C4-2B (cell line): Measurements from ENCODE around the gene CMTM2.

ENCODE experiments used
- ZFX ChIP-seq: fragments of 450-650 bp; IDR thresholded peaks from 2 replicates; pipeline ENCODE4 v1.6.1; 2017
- TF ChIP-seq, protein P1 (sequence below): fragments of 450-650 bp; conservative IDR thresholded peaks from 2 replicates; pipeline ENCODE4 v1.5.1; 2017; ENCODE audit warnings: mild to moderate bottlenecking

- TF ChIP-seq, protein P1, sequence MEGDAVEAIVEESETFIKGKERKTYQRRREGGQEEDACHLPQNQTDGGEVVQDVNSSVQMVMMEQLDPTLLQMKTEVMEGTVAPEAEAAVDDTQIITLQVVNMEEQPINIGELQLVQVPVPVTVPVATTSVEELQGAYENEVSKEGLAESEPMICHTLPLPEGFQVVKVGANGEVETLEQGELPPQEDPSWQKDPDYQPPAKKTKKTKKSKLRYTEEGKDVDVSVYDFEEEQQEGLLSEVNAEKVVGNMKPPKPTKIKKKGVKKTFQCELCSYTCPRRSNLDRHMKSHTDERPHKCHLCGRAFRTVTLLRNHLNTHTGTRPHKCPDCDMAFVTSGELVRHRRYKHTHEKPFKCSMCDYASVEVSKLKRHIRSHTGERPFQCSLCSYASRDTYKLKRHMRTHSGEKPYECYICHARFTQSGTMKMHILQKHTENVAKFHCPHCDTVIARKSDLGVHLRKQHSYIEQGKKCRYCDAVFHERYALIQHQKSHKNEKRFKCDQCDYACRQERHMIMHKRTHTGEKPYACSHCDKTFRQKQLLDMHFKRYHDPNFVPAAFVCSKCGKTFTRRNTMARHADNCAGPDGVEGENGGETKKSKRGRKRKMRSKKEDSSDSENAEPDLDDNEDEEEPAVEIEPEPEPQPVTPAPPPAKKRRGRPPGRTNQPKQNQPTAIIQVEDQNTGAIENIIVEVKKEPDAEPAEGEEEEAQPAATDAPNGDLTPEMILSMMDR: no peak
- no peak for TF ChIP-seq ZFX
Measured at GRCh38 chr16:66547101-66547989, 31.9 kb upstream of the CMTM2 start.
